ENCODE results near the gene FRG2. TPM values are rescaled to one million over a fixed set of nuclear protein-coding genes. Genes with fewer than 3 reads are reported as not detected.
"Not testable (repeated sequence)": the region's sequence is repeated elsewhere in the genome, so short reads cannot be mapped to it uniquely, and the experiment has no call there.

FRG2 gene
- not detected in 2 replicates for total RNA-seq (2014; rRNA removed; shearing (Covaris generic))
- 0.14 TPM in 1 of 2 replicates, not detected in the other for polyA plus RNA-seq (2016; fragmentation: Nextera tagmentation; extraction: Ambion mirVana)

DNA sequence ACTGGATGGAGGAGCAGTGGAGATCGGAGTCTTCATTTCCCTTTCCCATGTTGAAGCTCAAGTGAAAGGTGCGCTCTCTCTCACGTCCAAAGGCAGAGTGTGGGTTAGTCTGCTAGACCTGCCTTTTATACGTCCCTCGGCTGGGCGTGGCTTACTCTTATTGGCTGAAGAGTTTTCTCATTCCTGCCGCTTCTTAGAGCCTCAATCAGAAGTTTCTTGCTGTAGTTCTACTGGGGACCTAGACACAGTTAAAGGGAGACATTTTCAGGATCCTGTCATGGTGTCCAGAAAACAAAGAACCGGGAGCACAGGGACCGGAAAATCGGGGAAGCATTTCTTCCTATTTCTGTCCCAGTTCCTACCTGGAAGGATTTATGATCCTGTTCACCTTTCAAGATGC is at the start of gene FRG2:
Gene FRG2 (minus strand): TSS at position 101 of the 400 bp plus-strand sequence. CDS start 52 bp downstream, at position 49.
- H3K79me2 ChIP-seq (ENCODE audit: insufficient read depth); H3K9me2 ChIP-seq (ENCODE audit: insufficient read depth); H3K4me2 ChIP-seq (ENCODE audit: unreplicated experiment); H3K4me3 ChIP-seq; H3K27me3 ChIP-seq (replicated peaks; ENCODE audit: insufficient read depth); H3K27ac ChIP-seq; DNase-seq; in situ Hi-C loops (cut with MboI); H2AFZ ChIP-seq; H3K9me3 ChIP-seq (ENCODE audit: low read depth); H3K36me3 ChIP-seq (ENCODE audit: low read depth); H4K20me1 ChIP-seq (ENCODE audit: insufficient read depth); H3F3A ChIP-seq (ENCODE audit: insufficient read depth); H3K9ac ChIP-seq; H3K4me1 ChIP-seq (ENCODE audit: insufficient read depth): not testable (repeated sequence)
- 73 to 77% methylated on average over 3 of the region's 10 CpGs for WGBS, 2 experiments (ENCODE audit: low coverage in 1 of 2, low lambda C conversion rate in 2 of 2, missing lambda C conversion rate in 2 of 2)

DNA sequence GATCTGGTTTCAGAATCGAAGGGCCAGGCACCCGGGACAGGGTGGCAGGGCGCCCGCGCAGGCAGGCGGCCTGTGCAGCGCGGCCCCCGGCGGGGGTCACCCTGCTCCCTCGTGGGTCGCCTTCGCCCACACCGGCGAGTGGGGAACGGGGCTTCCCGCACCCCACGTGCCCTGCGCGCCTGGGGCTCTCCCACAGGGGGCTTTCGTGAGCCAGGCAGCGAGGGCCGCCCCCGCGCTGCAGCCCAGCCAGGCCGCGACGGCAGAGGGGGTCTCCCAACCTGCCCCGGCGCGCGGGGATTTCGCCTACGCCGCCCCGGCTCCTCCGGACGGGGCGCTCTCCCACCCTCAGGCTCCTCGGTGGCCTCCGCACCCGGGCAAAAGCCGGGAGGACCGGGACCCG is 41.3 kb upstream of the FRG2 start:
- H3K36me3 ChIP-seq (ENCODE audit: low read depth); DNase-seq; in situ Hi-C loops (cut with MboI); H3K9ac ChIP-seq; H3K79me2 ChIP-seq (ENCODE audit: insufficient read depth); H3K4me2 ChIP-seq (ENCODE audit: unreplicated experiment); H3K27ac ChIP-seq; H3F3A ChIP-seq (ENCODE audit: insufficient read depth); H4K20me1 ChIP-seq (ENCODE audit: insufficient read depth); H3K4me1 ChIP-seq (ENCODE audit: insufficient read depth); H3K9me3 ChIP-seq (ENCODE audit: low read depth); H3K9me2 ChIP-seq (ENCODE audit: insufficient read depth); H3K4me3 ChIP-seq; H2AFZ ChIP-seq: not testable (repeated sequence)
- 54 to 59% methylated on average over 41 to 44 of the region's 45 CpGs for WGBS, 2 experiments (ENCODE audit: low coverage in 1 of 2, low lambda C conversion rate in 2 of 2, missing lambda C conversion rate in 2 of 2)
- peaks cover 11% of the 10 kb centered on the region for H3K27me3 ChIP-seq (replicated peaks; ENCODE audit: insufficient read depth)

DNA sequence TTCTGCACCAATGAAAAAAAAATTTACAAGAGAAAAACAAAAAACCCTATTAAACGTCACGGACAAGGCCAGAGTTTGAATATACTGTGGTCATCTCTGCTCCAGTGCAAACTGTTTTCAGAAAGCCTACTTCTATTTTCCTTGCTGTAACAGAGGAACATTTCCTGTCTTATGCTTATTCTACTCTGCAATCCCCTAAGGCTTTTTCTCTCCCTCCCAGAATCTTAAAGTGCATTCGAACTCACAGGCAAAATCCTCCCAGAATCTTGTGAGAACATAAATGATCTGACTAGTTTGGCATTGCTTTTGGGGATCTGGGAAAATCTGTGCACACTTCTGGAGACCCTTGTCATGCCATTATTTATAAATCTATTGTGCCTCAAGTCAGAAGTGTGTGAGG is 37.7 kb upstream of the FRG2 start:
- H3K79me2 ChIP-seq (ENCODE audit: insufficient read depth); H3K36me3 ChIP-seq (ENCODE audit: low read depth); DNase-seq; H4K20me1 ChIP-seq (ENCODE audit: insufficient read depth); H3K4me2 ChIP-seq (ENCODE audit: unreplicated experiment); H2AFZ ChIP-seq; H3K4me1 ChIP-seq (ENCODE audit: insufficient read depth); H3K27ac ChIP-seq; in situ Hi-C loops (cut with MboI); H3K9me2 ChIP-seq (ENCODE audit: insufficient read depth); H3F3A ChIP-seq (ENCODE audit: insufficient read depth); H3K4me3 ChIP-seq; H3K9ac ChIP-seq; H3K9me3 ChIP-seq (ENCODE audit: low read depth): not testable (repeated sequence)
- H3K27me3 ChIP-seq (replicated peaks; ENCODE audit: insufficient read depth) = peaks cover 11% of the 10 kb centered on the region
- WGBS, 2 experiments (ENCODE audit: low coverage in 1 of 2, low lambda C conversion rate in 2 of 2, missing lambda C conversion rate in 2 of 2) = 24 to 26% methylated on average over 3 of the region's 3 CpGs
- TF ChIP-seq EZH2 (IDR thresholded peaks at IDR 0.05; ENCODE audit: insufficient read depth, poor library complexity, severe bottlenecking) = peak; percentile 60

DNA sequence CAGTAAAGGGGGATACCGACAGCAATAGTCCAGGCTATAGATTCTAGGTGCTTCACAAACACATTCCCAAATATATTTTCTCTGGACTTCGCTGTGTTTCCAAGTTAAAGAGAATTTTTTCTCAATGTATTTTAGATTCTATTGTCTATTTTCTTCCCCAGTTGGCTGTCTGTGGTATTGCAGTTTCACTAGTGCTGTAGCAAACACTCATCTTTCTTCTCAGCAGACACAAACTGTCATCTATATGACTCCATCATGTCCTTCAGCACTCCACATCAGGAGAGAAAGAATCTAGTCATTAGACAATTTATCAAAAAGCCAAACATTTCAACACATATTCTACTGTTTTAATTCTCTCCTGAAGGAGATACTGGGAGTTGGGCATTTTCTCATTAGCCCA is 37.3 kb upstream of the FRG2 start, which contains the start of gene DBET:
Gene DBET (plus strand): TSS at position 161 of the 400 bp plus-strand sequence.
- H4K20me1 ChIP-seq (ENCODE audit: insufficient read depth); H3K9ac ChIP-seq; H3K4me1 ChIP-seq (ENCODE audit: insufficient read depth); H3K9me2 ChIP-seq (ENCODE audit: insufficient read depth); in situ Hi-C loops (cut with MboI); H3K79me2 ChIP-seq (ENCODE audit: insufficient read depth); H3K4me3 ChIP-seq; H3F3A ChIP-seq (ENCODE audit: insufficient read depth); H3K4me2 ChIP-seq (ENCODE audit: unreplicated experiment); H3K27ac ChIP-seq; H2AFZ ChIP-seq; DNase-seq; H3K9me3 ChIP-seq (ENCODE audit: low read depth); H3K36me3 ChIP-seq (ENCODE audit: low read depth): not testable (repeated sequence)
- WGBS, 2 experiments (ENCODE audit: low coverage in 1 of 2, low lambda C conversion rate in 2 of 2, missing lambda C conversion rate in 2 of 2) = 0 to 3% methylated on average over 2 of the region's 2 CpGs
- H3K27me3 ChIP-seq (replicated peaks; ENCODE audit: insufficient read depth) = peaks cover 11% of the 10 kb centered on the region

DNA sequence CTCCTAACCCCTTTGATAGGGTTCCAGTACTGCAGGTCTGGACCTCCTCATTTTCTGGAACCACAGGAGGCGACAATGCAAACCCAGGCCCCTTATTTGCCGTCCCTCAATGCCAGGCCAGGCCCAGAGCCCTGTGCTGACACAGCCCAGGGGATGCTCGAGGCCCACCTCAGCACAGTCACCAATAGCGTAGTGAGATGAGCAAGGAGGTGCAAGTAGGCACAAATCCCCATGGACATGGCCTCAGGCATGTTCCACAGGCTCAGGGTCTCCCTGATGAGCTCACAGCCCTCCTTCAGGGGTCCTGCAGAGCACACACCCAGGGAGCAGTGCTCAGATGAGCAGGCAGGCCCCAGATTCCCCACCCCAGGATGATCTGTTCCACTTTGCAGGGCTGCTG is 31.9 kb upstream of the FRG2 start:
- in situ Hi-C loops (cut with MboI); H3K79me2 ChIP-seq (ENCODE audit: insufficient read depth); H3K9me2 ChIP-seq (ENCODE audit: insufficient read depth); H3K9ac ChIP-seq; H3K9me3 ChIP-seq (ENCODE audit: low read depth); DNase-seq; H3K36me3 ChIP-seq (ENCODE audit: low read depth); H3F3A ChIP-seq (ENCODE audit: insufficient read depth); H3K27ac ChIP-seq; H3K4me1 ChIP-seq (ENCODE audit: insufficient read depth); H3K4me3 ChIP-seq; H3K4me2 ChIP-seq (ENCODE audit: unreplicated experiment); H3K27me3 ChIP-seq (replicated peaks; ENCODE audit: insufficient read depth); H2AFZ ChIP-seq; H4K20me1 ChIP-seq (ENCODE audit: insufficient read depth): not testable (repeated sequence)
- 20 to 31% methylated on average over 3 of the region's 4 CpGs for WGBS, 2 experiments (ENCODE audit: low coverage in 1 of 2, low lambda C conversion rate in 2 of 2, missing lambda C conversion rate in 2 of 2)

DNA sequence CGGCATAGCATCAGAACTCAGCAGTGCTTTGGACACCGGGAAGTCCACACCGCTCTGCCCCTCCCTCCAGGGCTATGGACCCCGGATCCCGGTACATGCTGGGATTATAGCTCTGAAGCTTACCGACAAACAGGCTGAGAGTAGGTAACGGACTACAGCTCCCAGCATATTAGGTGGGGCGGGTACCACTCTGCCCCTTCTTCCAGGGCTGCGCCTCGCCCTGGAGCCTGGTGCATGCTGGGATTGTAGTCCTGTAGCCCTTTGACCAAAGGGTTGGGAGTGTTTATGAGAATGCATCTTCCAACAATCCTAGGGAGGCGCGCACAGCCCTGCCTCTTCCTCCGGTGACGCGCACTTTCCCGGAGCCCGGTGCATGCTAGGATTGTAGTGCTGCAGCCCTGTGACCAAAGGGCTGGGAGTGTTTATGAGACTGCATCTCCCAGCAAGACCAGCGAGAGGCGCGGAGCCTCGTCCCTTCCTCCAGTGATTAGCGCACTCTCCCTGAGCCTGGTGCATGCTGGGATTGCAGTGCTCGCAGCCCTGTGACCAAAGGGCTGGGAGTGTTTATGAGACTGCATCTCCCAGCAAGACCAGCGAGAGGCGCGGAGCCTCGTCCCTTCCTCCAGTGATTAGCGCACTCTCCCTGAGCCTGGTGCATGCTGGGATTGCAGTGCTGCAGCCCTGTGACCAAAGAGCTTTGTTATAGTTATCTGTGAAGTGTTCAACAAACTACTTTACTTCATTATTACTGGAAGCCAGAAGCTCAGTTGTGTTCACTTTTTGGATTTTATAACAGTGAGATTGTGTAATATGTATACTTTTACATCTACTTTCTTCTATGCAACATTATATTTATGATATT is 22.6 kb upstream of the FRG2 start:
- Histone ChIP-seq H2AFZ (peak overlapping the region; percentile 82), H3K4me2 (ENCODE audit: unreplicated experiment) (peak overlapping the region; percentile 65), H3K4me3 (peak overlapping the region; percentile 62)
- 2 to 4% methylated on average over 3 to 4 of the region's 28 CpGs for WGBS, 2 experiments (ENCODE audit: low coverage in 1 of 2, low lambda C conversion rate in 2 of 2, missing lambda C conversion rate in 2 of 2)
- H3K27ac ChIP-seq; H3F3A ChIP-seq (ENCODE audit: insufficient read depth); H3K9me2 ChIP-seq (ENCODE audit: insufficient read depth); H3K4me1 ChIP-seq (ENCODE audit: insufficient read depth); H3K79me2 ChIP-seq (ENCODE audit: insufficient read depth); H4K20me1 ChIP-seq (ENCODE audit: insufficient read depth); DNase-seq; H3K9me3 ChIP-seq (ENCODE audit: low read depth); H3K27me3 ChIP-seq (replicated peaks; ENCODE audit: insufficient read depth); H3K36me3 ChIP-seq (ENCODE audit: low read depth); H3K9ac ChIP-seq; in situ Hi-C loops (cut with MboI): not testable (repeated sequence)

DNA sequence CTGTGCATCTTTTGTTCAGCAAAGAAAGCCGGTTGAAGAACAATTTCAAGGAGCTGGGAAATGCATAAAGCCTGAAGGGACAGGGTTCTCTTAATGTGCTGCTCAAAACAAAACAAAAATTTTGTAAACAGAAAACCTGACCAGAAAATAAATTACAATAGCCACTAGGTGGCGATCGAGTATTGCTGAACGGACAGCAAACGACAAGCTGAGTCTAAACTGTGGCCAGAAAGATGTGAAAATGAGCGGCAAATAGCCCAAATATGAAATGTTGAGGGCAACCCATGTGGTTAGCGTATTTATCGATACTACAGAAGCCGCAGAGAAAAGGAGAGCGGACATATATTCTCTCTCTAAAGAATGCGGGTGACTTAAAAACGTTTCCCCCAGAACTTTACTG is 20.6 kb upstream of the FRG2 start:
- H3K36me3 ChIP-seq (ENCODE audit: low read depth); H3K9me3 ChIP-seq (ENCODE audit: low read depth); H3K4me2 ChIP-seq (ENCODE audit: unreplicated experiment); in situ Hi-C loops (cut with MboI); DNase-seq; H3K4me3 ChIP-seq; H4K20me1 ChIP-seq (ENCODE audit: insufficient read depth); H3K9ac ChIP-seq; H3K27me3 ChIP-seq (replicated peaks; ENCODE audit: insufficient read depth); H3F3A ChIP-seq (ENCODE audit: insufficient read depth); H2AFZ ChIP-seq; H3K4me1 ChIP-seq (ENCODE audit: insufficient read depth); H3K27ac ChIP-seq; H3K9me2 ChIP-seq (ENCODE audit: insufficient read depth); H3K79me2 ChIP-seq (ENCODE audit: insufficient read depth): not testable (repeated sequence)
- 0 to 2% methylated on average over 2 to 3 of the region's 12 CpGs for WGBS, 2 experiments (ENCODE audit: low coverage in 1 of 2, low lambda C conversion rate in 2 of 2, missing lambda C conversion rate in 2 of 2)
